Retinal pigment epithelial cell (primary cell): ENCODE results near the gene LIN7B.

ENCODE experiments used
- DNase-seq: peaks from one replicate; pipeline ENCODE4 v3.0.0-alpha.2; 2010; ENCODE audit warnings: low read depth
- H3K4me3 ChIP-seq: 2 replicates; pipeline ENCODE4 v1.5.1; 2011; ENCODE audit warnings: mild to moderate bottlenecking, low read length, control low read depth, moderate library complexity
- TF ChIP-seq, protein P1 (sequence below): conservative IDR thresholded peaks from 2 replicates; pipeline ENCODE4 v1.5.1; 2011; ENCODE audit warnings: low read depth, low read length, control low read depth, inconsistent platforms

Gene LIN7B

DNA sequence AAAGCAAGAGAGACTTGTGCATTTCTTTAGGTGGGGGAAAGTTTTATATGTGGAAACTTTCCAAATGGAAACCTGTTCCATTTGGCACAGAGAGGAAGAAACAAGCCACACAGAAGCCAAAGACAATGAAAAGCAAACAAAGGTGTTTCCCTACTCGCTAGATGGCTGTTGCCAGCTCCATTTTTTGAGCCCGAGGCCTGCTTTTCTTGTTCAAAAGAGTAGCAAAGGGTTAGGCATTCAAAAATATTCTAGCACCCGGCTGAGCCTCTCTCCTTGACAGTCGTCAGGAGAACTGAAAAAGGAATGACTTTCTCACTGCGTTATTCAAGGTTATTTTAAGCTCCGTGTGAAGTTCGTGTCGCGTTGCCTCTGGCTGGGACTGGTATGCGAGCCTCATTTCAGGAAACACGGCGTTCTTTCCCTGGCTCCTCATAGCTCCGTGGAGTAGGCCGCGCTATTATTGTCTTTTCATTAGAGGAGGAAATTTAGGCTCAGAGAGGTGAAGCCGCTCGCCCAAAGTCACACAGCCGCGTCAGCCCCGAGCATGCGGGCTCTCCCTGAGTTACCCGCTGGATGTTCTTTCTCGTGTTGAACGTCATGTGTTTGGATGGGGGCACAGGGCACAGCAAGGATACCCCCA is 51.1 kb downstream of the LIN7B start:
- H3K4me3 ChIP-seq, result no peak overlapping the region
- TF ChIP-seq, protein P1, sequence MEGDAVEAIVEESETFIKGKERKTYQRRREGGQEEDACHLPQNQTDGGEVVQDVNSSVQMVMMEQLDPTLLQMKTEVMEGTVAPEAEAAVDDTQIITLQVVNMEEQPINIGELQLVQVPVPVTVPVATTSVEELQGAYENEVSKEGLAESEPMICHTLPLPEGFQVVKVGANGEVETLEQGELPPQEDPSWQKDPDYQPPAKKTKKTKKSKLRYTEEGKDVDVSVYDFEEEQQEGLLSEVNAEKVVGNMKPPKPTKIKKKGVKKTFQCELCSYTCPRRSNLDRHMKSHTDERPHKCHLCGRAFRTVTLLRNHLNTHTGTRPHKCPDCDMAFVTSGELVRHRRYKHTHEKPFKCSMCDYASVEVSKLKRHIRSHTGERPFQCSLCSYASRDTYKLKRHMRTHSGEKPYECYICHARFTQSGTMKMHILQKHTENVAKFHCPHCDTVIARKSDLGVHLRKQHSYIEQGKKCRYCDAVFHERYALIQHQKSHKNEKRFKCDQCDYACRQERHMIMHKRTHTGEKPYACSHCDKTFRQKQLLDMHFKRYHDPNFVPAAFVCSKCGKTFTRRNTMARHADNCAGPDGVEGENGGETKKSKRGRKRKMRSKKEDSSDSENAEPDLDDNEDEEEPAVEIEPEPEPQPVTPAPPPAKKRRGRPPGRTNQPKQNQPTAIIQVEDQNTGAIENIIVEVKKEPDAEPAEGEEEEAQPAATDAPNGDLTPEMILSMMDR, result no peak
- DNase-seq, result no peak

DNA sequence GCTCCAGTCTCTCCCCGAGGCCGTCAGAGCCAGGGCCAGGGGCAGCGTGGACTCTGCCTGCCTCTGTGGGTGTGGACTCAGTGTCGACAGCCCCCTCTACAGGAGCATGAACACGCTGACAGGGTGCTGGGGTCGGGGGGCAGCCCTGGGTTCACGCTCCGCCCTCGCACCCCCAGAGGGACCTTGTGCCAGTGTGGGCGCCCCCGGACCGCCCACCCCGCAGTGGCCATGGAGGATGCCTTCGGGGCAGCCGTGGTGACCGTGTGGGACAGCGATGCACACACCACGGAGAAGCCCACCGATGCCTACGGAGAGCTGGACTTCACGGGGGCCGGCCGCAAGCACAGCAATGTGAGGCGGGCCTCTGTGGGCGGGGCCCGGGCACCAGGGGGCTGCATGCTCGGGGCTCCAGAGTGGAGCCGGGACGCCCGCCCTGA is 51.7 kb downstream of the LIN7B start:
- TF ChIP-seq, protein P1, result peak; percentile 29
- DNase-seq, result no peak
- H3K4me3 ChIP-seq, result no peak overlapping the region

DNA sequence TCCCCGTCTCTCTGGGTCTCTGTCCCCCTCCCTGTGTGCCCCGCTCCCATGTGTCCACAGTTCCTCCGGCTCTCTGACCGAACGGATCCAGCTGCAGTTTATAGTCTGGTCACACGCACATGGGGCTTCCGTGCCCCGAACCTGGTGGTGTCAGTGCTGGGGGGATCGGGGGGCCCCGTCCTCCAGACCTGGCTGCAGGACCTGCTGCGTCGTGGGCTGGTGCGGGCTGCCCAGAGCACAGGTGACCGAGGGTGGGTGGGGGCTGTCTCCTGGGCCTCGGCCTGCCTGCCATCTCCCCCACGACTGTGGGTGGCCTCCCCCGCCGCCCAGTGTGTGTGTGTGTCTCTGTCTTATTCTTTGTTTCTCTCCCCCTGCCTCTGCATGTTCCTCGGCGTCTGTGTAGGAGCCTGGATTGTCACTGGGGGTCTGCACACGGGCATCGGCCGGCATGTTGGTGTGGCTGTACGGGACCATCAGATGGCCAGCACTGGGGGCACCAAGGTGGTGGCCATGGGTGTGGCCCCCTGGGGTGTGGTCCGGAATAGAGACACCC is 53.8 kb downstream of the LIN7B start:
- TF ChIP-seq, protein P1, result no peak
- DNase-seq, result no peak
- no peak overlapping the region for H3K4me3 ChIP-seq
